RPMI7951 (cell line): ENCODE data around the gene DCST2. TPM values are rescaled to one million over a fixed set of nuclear protein-coding genes. Genes with fewer than 3 reads are reported as not detected.
A peak's percentile ranks its signal among the peaks of the same experiment; 100 is the strongest.

Experiments
- DNase-seq: peaks from one replicate; pipeline ENCODE4 v3.0.0-alpha.2; 2012; ENCODE audit warnings: low read depth
- total RNA-seq: library from RNA; depleted of rRNA; stranded (reverse); fragments of >200 nt; shearing (Covaris generic); gene quantifications from 2 replicates; pipeline ENCODE4 v1.2.3, GENCODE V29; 2014

DCST2 gene
- total RNA-seq, 1 experiment from 2014 or later: not detected

- peak; percentile 28 for DNase-seq
Observed at GRCh38 chr1:155049651-155050559, 16.3 kb upstream of the DCST2 start.

GRCh38 chr1:155048449-155049334 is 15.1 kb upstream of the DCST2 start:
- no peak for DNase-seq

- DNase-seq: peak; percentile 77
Observed at GRCh38 chr1:155044812-155045657, 11.5 kb upstream of the DCST2 start.

- no peak for DNase-seq
Observed at GRCh38 chr1:155044365-155044764, 10.8 kb upstream of the DCST2 start.

GRCh38 chr1:155043793-155044192 is 10.2 kb upstream of the DCST2 start:
- no peak for DNase-seq

GRCh38 chr1:155043301-155043702 is 9.7 kb upstream of the DCST2 start:
- no peak for DNase-seq

GRCh38 chr1:155042789-155043188 is 9.2 kb upstream of the DCST2 start:
- DNase-seq: no peak

- no peak for DNase-seq
Observed at GRCh38 chr1:155040358-155041093, 6.9 kb upstream of the DCST2 start.

GRCh38 chr1:155039308-155039669 is 5.7 kb upstream of the DCST2 start:
- no peak for DNase-seq

GRCh38 chr1:155038602-155039307 is 5.2 kb upstream of the DCST2 start:
- no peak for DNase-seq

- DNase-seq: no peak
Observed at GRCh38 chr1:155037851-155038441, 4.4 kb upstream of the DCST2 start.

- no peak for DNase-seq
Observed at GRCh38 chr1:155037043-155037442, 3.5 kb upstream of the DCST2 start.

GRCh38 chr1:155035936-155036335 is 2.4 kb upstream of the DCST2 start:
- DNase-seq: no peak

GRCh38 chr1:155034318-155035208 is 982 bp upstream of the DCST2 start:
- no peak for DNase-seq

- DNase-seq: no peak
Observed at GRCh38 chr1:155032886-155033285, 695 bp downstream of the DCST2 start.

- no peak for DNase-seq
Observed at GRCh38 chr1:155030899-155031298, 2.7 kb downstream of the DCST2 start.

- no peak for DNase-seq
Observed at GRCh38 chr1:155030243-155030795, 3.3 kb downstream of the DCST2 start.

GRCh38 chr1:155029513-155030242 is 3.9 kb downstream of the DCST2 start:
- DNase-seq: no peak
